ENCODE data around the gene SASH1.

The SASH1 gene

DNA sequence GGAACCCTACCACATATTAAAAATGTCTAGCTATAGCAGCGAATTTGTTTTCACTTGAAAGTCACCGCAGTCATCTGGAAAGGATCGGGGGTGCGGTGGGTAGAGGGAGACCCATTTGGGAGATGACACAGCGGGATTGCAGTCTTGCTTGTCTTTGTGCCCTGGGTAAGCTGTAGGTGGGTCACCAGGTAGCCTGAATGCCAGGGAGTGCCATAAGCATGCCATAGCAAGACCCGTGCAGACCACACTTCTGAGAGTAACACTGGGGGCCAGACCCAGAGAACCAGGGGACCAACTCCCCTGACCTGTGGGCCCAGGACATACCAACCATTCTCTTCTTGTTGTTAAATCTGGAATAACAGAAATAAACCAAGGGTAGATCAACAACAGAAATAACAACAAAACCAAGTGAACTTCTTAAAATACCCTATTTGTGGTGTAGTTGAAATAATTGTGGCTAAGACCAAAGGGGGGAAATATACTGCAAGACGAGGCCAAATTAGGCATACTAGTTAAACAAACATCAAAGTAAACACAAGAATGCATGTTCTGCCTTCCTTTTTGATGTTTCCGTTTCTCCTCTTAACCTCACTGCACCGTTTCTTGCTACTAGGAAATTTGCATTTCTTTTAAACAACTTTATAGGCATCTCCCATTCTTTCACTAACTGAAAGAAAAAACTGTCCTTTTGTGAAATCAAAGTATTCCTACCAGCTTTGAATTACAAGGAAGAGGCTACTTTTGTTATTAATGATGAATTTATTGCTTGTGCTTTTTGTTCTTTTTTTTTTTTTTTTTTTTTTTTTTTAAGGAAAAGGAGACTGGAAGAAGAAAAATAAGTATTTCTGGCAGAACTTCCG lies 128.2 kb downstream of the SASH1 start:
- H3K9me3 ChIP-seq (ENCODE audit: low read length): no peaks in the 10 kb centered on the region
- no peaks in the 10 kb centered on the region; the same call in 1 of the 2 replicates for H3K27me3 ChIP-seq (ENCODE audit: insufficient read depth, low read length)
- no peak overlapping the region for H3K4me2 ChIP-seq (ENCODE audit: low read length)
- TF ChIP-seq EZH2 (IDR thresholded peaks at IDR 0.05; ENCODE audit: borderline replicate concordance, low read length) (no peak), CTCF (IDR thresholded peaks at IDR 0.05; ENCODE audit: low read length) (no peak)
- no peaks in the 10 kb centered on the region for H3K36me3 ChIP-seq (ENCODE audit: insufficient read depth, low read length)
- no peak overlapping the region for H3K4me3 ChIP-seq (ENCODE audit: low read depth, low read length, poor library complexity, severe bottlenecking)
- no peak overlapping the region for H2AFZ ChIP-seq (ENCODE audit: low read length)
- H3K9me2 ChIP-seq (ENCODE audit: low read depth, low read length): no peaks in the 10 kb centered on the region
- no peak overlapping the region for H3K9ac ChIP-seq (ENCODE audit: low read length)
- no peak overlapping the region for H3K27ac ChIP-seq (ENCODE audit: low read depth, low read length, poor library complexity, severe bottlenecking)
- H3K79me2 ChIP-seq (ENCODE audit: insufficient read depth, low read length): no peaks in the 10 kb centered on the region
- no peaks in the 10 kb centered on the region for H4K20me1 ChIP-seq (ENCODE audit: insufficient read depth, low read length)
- H3F3A ChIP-seq (ENCODE audit: insufficient read depth, low read length): no peaks in the 10 kb centered on the region
- no peaks in the 10 kb centered on the region for H3K4me1 ChIP-seq (ENCODE audit: insufficient read depth, low read length, severe bottlenecking)

- no peaks in the 10 kb centered on the region for H3K36me3 ChIP-seq (ENCODE audit: insufficient read depth, low read length)
- no peak overlapping the region for H2AFZ ChIP-seq (ENCODE audit: low read length)
- H3K4me1 ChIP-seq (ENCODE audit: insufficient read depth, low read length, severe bottlenecking): no peaks in the 10 kb centered on the region
- no peaks in the 10 kb centered on the region for H4K20me1 ChIP-seq (ENCODE audit: insufficient read depth, low read length)
- H3K9me2 ChIP-seq (ENCODE audit: low read depth, low read length): no peaks in the 10 kb centered on the region
- no peak overlapping the region for H3K27ac ChIP-seq (ENCODE audit: low read depth, low read length, poor library complexity, severe bottlenecking)
- no peak overlapping the region for H3K9ac ChIP-seq (ENCODE audit: low read length)
- no peak overlapping the region for H3K4me2 ChIP-seq (ENCODE audit: low read length)
- no peaks in the 10 kb centered on the region for H3K9me3 ChIP-seq (ENCODE audit: low read length)
- no peak overlapping the region for H3K4me3 ChIP-seq (ENCODE audit: low read depth, low read length, poor library complexity, severe bottlenecking)
- no peaks in the 10 kb centered on the region; the same call in 1 of the 2 replicates for H3K27me3 ChIP-seq (ENCODE audit: insufficient read depth, low read length)
- H3F3A ChIP-seq (ENCODE audit: insufficient read depth, low read length): no peaks in the 10 kb centered on the region
- TF ChIP-seq EZH2 (IDR thresholded peaks at IDR 0.05; ENCODE audit: borderline replicate concordance, low read length) (no peak), CTCF (IDR thresholded peaks at IDR 0.05; ENCODE audit: low read length) (no peak)
- H3K79me2 ChIP-seq (ENCODE audit: insufficient read depth, low read length): no peaks in the 10 kb centered on the region
Measured at GRCh38 chr6:148471624-148472159, 129.1 kb downstream of the SASH1 start.

GRCh38 chr6:148472171-148473105 lies 129.8 kb downstream of the SASH1 start:
- Histone ChIP-seq H3K27me3 (ENCODE audit: insufficient read depth, low read length) (no peaks in the 10 kb centered on the region; the same call in 1 of the 2 replicates), H3K9me2 (ENCODE audit: low read depth, low read length) (no peaks in the 10 kb centered on the region), H3K4me3 (ENCODE audit: low read depth, low read length, poor library complexity, severe bottlenecking) (no peak overlapping the region), H3K9me3 (ENCODE audit: low read length) (no peaks in the 10 kb centered on the region), H3K79me2 (ENCODE audit: insufficient read depth, low read length) (no peaks in the 10 kb centered on the region), H3K9ac (ENCODE audit: low read length) (no peak overlapping the region), H3K4me1 (ENCODE audit: insufficient read depth, low read length, severe bottlenecking) (no peaks in the 10 kb centered on the region), H2AFZ (ENCODE audit: low read length) (no peak overlapping the region), H3F3A (ENCODE audit: insufficient read depth, low read length) (no peaks in the 10 kb centered on the region), H3K4me2 (ENCODE audit: low read length) (no peak overlapping the region), H3K36me3 (ENCODE audit: insufficient read depth, low read length) (no peaks in the 10 kb centered on the region), H4K20me1 (ENCODE audit: insufficient read depth, low read length) (no peaks in the 10 kb centered on the region), H3K27ac (ENCODE audit: low read depth, low read length, poor library complexity, severe bottlenecking) (no peak overlapping the region)
- TF ChIP-seq CTCF (IDR thresholded peaks at IDR 0.05; ENCODE audit: low read length): no peak
- no peak for TF ChIP-seq EZH2 (IDR thresholded peaks at IDR 0.05; ENCODE audit: borderline replicate concordance, low read length)
